Measurements from ENCODE around the gene MARCHF3.

DNA sequence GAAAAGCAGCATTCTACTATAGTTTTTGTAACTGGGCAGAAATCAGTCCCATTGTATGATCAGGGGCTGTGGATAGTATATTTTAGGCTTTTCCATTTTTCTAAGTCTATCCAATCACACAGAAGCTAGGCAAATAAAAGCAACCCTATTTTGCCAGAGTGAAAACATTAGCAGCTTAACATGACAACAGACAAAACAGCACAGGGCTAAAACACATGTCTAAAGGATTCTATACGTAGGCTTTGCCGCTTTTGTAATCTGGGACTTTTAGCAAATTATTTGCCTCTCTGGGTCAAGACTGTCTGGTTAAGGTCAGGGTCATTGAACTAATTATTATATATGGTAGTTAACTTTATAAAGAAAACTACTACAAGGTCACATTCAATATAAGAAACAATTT lies 4.2 kb downstream of the MARCHF3 start:
- TF ChIP-seq POLR2A (IDR thresholded peaks at IDR 0.05) = no peak
- TF ChIP-seq, protein P1, sequence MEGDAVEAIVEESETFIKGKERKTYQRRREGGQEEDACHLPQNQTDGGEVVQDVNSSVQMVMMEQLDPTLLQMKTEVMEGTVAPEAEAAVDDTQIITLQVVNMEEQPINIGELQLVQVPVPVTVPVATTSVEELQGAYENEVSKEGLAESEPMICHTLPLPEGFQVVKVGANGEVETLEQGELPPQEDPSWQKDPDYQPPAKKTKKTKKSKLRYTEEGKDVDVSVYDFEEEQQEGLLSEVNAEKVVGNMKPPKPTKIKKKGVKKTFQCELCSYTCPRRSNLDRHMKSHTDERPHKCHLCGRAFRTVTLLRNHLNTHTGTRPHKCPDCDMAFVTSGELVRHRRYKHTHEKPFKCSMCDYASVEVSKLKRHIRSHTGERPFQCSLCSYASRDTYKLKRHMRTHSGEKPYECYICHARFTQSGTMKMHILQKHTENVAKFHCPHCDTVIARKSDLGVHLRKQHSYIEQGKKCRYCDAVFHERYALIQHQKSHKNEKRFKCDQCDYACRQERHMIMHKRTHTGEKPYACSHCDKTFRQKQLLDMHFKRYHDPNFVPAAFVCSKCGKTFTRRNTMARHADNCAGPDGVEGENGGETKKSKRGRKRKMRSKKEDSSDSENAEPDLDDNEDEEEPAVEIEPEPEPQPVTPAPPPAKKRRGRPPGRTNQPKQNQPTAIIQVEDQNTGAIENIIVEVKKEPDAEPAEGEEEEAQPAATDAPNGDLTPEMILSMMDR (IDR thresholded peaks at IDR 0.05) = no peak

Measured in right lobe of liver (tissue), 4 donors.